Panc1 (cell line): ENCODE results near the gene SLC25A41. TPM values are rescaled to one million over a fixed set of nuclear protein-coding genes. Genes with fewer than 3 reads are reported as not detected.

Source experiments
- ATAC-seq: fragments of 200-7000 bp; cut with Tn5 transposase; 2 replicates; pipeline ENCODE4 v1.9.1; 2020; ENCODE audit warnings: mild to moderate bottlenecking, moderate library complexity
- BruUV-seq: library from RNA; stranded (reverse); fragments of 400-500 nt; replicated peaks from 2 replicates; lab custom pipeline; 2021; lab: Mats Ljungman, UMichigan
- CTCF ChIA-PET: fragments of 300-600 bp; sonication (Branson Sonifier 250); formaldehyde crosslinking; loops from one replicate; lab custom pipeline; 2022; ENCODE audit warnings: antibody characterized with exemption; lab: Charles Lee
- POLR2A ChIA-PET: fragments of 300-600 bp; sonication (Branson Sonifier 250); formaldehyde crosslinking; loops from one replicate; lab custom pipeline; 2022; ENCODE audit warnings: antibody characterized with exemption; lab: Charles Lee
- DNase-seq: peaks from one replicate; pipeline ENCODE4 v3.0.0-alpha.2; 2010; ENCODE audit warnings: low read depth, low spot score
- H3K27ac ChIP-seq: 2 replicates; pipeline ENCODE4 v1.5.1; 2011; ENCODE audit warnings: mild to moderate bottlenecking, low read length, inconsistent platforms
- H3K27me3 ChIP-seq: fragments of 200-500 bp; sonication (Bioruptor generic); 2 replicates; pipeline ENCODE4 v1.6.0; 2014; ENCODE audit warnings: low read length, inconsistent platforms; ENCODE audit not compliant: control insufficient read depth, insufficient read depth
- H3K36me3 ChIP-seq: fragments of 200-500 bp; sonication (Bioruptor generic); 2 replicates; pipeline ENCODE4 v1.5.1; 2014; ENCODE audit warnings: inconsistent platforms, mild to moderate bottlenecking, low read length, moderate library complexity; ENCODE audit not compliant: control insufficient read depth, insufficient read depth
- H3K4me1 ChIP-seq: 2 replicates; pipeline ENCODE4 v1.5.1; 2011; ENCODE audit warnings: inconsistent platforms, mild to moderate bottlenecking, low read length, moderate library complexity; ENCODE audit not compliant: control insufficient read depth, insufficient read depth
- H3K4me3 ChIP-seq, 2 experiments: 2 replicates each; pipeline ENCODE4 v1.5.1; 2011 to 2012; ENCODE audit warnings: low read depth in 2 of 2, low read length in 2 of 2, mild to moderate bottlenecking in 2 of 2, inconsistent platforms in 1 of 2, moderate library complexity in 1 of 2
- H3K9me3 ChIP-seq: fragments of 200-500 bp; sonication (Bioruptor generic); 2 replicates; pipeline ENCODE4 v1.5.1; 2014; ENCODE audit warnings: low read depth, mild to moderate bottlenecking, inconsistent platforms, low read length, moderate library complexity; ENCODE audit not compliant: control insufficient read depth, insufficient read depth
- CTCF ChIP-seq: fragments of 450-650 bp; IDR thresholded peaks from 2 replicates; pipeline ENCODE4 v1.5.1; 2017; ENCODE audit warnings: mild to moderate bottlenecking
- POLR2AphosphoS5 ChIP-seq: IDR thresholded peaks from 2 replicates; pipeline ENCODE4 v1.6.1; 2012; ENCODE audit warnings: mild to moderate bottlenecking, low read depth, low read length, moderate library complexity
- REST ChIP-seq, 2 experiments: IDR thresholded peaks; 2 replicates each; pipeline ENCODE4 v1.6.1; 2011 to 2012; ENCODE audit warnings: low read depth in 2 of 2, control low read depth in 1 of 2, low read length in 1 of 2, mild to moderate bottlenecking in 1 of 2, moderate library complexity in 1 of 2; ENCODE audit not compliant: insufficient read depth in 1 of 2
- SIN3A ChIP-seq: IDR thresholded peaks from 2 replicates; pipeline ENCODE4 v1.6.1; 2012; ENCODE audit warnings: low read depth, mild to moderate bottlenecking, low read length, moderate library complexity, borderline replicate concordance; ENCODE audit not compliant: insufficient read depth
- TCF7L2 ChIP-seq: IDR thresholded peaks from 2 replicates; pipeline ENCODE4 v1.6.1; 2011; ENCODE audit warnings: mild to moderate bottlenecking, low read depth, low read length, inconsistent platforms
- in situ Hi-C: cut with HindIII; loops from 2 replicates; pipeline ENCODE4 v1.10.0; 2016; ENCODE audit warnings: low sequenced_read_pairs, low pct_unique_long_range_greater_than_20kb
- intact Hi-C: fragments of 100-400 bp; cut with micrococcal nuclease; formaldehyde crosslinking; loops from one replicate; pipeline ENCODE4 v1.10.0; 2022; ENCODE audit not compliant: unreplicated experiment
- total RNA-seq: library from RNA; stranded (reverse); gene quantifications from one replicate; pipeline ENCODE4 v1.2.1, GENCODE V29; 2021; ENCODE audit not compliant: unreplicated experiment

Gene SLC25A41
- total RNA-seq, 1 experiment from 2014 or later, result 0.21 TPM

GRCh38 chr19:6440905-6441304, 7.3 kb upstream of the SLC25A41 start:
- H3K9me3 ChIP-seq, result no peaks in the 10 kb centered on the region
- ChIA-PET CTCF (no interaction called here), POLR2A (no interaction called here)
- no peak overlapping the region for H3K4me3 ChIP-seq
- H3K4me1 ChIP-seq, result no peaks in the 10 kb centered on the region
- H3K36me3 ChIP-seq, result no peaks in the 10 kb centered on the region
- H3K27me3 ChIP-seq, result no peaks in the 10 kb centered on the region
- no TSS peak for BruUV-seq
- in situ Hi-C loops (no loop called here), intact Hi-C loops (no loop called here)
- DNase-seq, result no peak
- no peak for ATAC-seq
- no peak overlapping the region for H3K27ac ChIP-seq
- TF ChIP-seq TCF7L2 (no peak), SIN3A (no peak), REST (IDR thresholded peaks at IDR 0.05; ENCODE audit: insufficient read depth in 1 of 2, low read depth in 2 of 2, low read length in 1 of 2) (no peak), CTCF (no peak), POLR2AphosphoS5 (no peak)

- in situ Hi-C loops (no loop called here), intact Hi-C loops (no loop called here)
- no peak for ATAC-seq
- Histone ChIP-seq H3K4me3 (no peak overlapping the region), H3K4me1 (no peaks in the 10 kb centered on the region), H3K27ac (no peak overlapping the region), H3K36me3 (no peaks in the 10 kb centered on the region), H3K9me3 (no peaks in the 10 kb centered on the region), H3K27me3 (no peaks in the 10 kb centered on the region)
- DNase-seq, result no peak
- TF ChIP-seq TCF7L2 (no peak), CTCF (no peak), SIN3A (no peak), REST (IDR thresholded peaks at IDR 0.05; ENCODE audit: insufficient read depth in 1 of 2, low read depth in 2 of 2, low read length in 1 of 2) (no peak), POLR2AphosphoS5 (no peak)
- ChIA-PET POLR2A (no interaction called here), CTCF (interaction anchor here (0.6 kb wide), 1 partner anchor 77 kb away, joined by 3 read pairs; no protein-coding TSS in a partner anchor)
- no TSS peak for BruUV-seq
These were observed 6.2 kb upstream of the SLC25A41 start for GRCh38 chr19:6439743-6440142.
